Measurements from ENCODE around the gene ZNF428.

The ZNF428 gene

DNA sequence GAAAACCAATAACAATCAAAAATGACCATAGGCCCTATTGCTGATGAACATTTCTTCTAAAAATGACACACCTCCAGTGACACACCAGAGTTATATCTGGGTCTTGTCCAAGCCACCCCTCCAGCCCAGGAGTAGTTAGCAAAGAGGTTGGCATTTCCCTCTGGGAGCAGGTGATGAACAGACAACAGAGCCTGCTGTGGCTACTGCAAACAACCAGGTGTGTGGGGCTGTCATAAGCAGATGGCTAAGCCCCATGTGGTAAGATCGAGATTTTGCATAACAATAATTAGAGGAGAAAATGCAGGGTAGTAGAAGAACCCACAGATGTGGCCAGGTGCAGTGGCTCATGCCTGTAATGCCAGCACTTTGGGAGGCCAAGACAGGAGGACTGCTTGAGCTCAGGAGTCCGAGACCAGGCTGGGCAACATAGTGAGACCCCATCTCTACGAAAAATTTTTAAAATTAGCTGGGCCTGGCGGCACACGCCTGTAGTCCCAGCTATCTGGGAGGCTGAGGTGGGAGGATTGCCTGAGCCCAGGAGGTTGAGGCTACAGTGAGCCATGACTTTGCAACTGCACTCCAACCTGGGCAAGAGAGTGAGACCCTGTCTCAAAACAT is 49.1 kb downstream of the ZNF428 start:
- Histone ChIP-seq H3K27me3 (ENCODE audit: insufficient read depth, poor library complexity, severe bottlenecking) (no peaks in the 10 kb centered on the region), H3K4me3 (replicated peaks; ENCODE audit: insufficient read depth, low read length) (no peak overlapping the region), H3K27ac (replicated peaks) (no peak overlapping the region)
- DNase-seq (ENCODE audit: low read depth in 1 of 2, low spot score in 1 of 2), result peak in 1 of 2 experiments; percentile 5
- TF ChIP-seq POLR2AphosphoS5 (IDR thresholded peaks at IDR 0.05; ENCODE audit: low read depth), result peak; percentile 46; the same call in 1 of the 2 replicates
- TF ChIP-seq, protein P1, sequence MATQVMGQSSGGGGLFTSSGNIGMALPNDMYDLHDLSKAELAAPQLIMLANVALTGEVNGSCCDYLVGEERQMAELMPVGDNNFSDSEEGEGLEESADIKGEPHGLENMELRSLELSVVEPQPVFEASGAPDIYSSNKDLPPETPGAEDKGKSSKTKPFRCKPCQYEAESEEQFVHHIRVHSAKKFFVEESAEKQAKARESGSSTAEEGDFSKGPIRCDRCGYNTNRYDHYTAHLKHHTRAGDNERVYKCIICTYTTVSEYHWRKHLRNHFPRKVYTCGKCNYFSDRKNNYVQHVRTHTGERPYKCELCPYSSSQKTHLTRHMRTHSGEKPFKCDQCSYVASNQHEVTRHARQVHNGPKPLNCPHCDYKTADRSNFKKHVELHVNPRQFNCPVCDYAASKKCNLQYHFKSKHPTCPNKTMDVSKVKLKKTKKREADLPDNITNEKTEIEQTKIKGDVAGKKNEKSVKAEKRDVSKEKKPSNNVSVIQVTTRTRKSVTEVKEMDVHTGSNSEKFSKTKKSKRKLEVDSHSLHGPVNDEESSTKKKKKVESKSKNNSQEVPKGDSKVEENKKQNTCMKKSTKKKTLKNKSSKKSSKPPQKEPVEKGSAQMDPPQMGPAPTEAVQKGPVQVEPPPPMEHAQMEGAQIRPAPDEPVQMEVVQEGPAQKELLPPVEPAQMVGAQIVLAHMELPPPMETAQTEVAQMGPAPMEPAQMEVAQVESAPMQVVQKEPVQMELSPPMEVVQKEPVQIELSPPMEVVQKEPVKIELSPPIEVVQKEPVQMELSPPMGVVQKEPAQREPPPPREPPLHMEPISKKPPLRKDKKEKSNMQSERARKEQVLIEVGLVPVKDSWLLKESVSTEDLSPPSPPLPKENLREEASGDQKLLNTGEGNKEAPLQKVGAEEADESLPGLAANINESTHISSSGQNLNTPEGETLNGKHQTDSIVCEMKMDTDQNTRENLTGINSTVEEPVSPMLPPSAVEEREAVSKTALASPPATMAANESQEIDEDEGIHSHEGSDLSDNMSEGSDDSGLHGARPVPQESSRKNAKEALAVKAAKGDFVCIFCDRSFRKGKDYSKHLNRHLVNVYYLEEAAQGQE (IDR thresholded peaks at IDR 0.05; ENCODE audit: insufficient replicate concordance, low read depth), result no peak
- no peak for TF ChIP-seq SPI1 (IDR thresholded peaks at IDR 0.05; ENCODE audit: borderline replicate concordance, low read depth)

DNA sequence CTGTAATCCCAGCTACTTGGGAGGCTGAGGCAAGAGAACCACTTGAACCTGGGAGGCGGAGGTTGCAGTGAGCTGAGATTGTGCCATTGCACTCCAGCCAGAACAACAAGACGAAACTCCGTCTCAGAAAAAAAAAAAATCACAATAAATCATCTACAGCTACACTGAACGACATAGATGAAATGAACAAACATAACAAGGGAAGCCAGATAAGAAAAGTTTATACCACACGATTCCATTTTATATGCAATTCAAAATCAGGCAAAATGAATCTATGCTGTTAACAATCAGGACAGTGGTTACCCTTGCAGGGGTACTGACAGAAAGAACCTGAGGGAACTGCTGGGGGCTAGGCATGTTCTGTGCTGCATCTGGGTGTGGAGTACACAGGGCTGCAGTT is 49.8 kb downstream of the ZNF428 start:
- DNase-seq (ENCODE audit: low read depth in 1 of 2, low spot score in 1 of 2), result no peak
- Histone ChIP-seq H3K4me3 (replicated peaks; ENCODE audit: insufficient read depth, low read length) (no peak overlapping the region), H3K27me3 (ENCODE audit: insufficient read depth, poor library complexity, severe bottlenecking) (no peaks in the 10 kb centered on the region), H3K27ac (replicated peaks) (no peak overlapping the region)
- TF ChIP-seq SPI1 (IDR thresholded peaks at IDR 0.05; ENCODE audit: borderline replicate concordance, low read depth) (no peak), POLR2AphosphoS5 (IDR thresholded peaks at IDR 0.05; ENCODE audit: low read depth) (no peak), GABPA (IDR thresholded peaks at IDR 0.05; ENCODE audit: low read depth) (no peak)
- TF ChIP-seq, protein P1 (IDR thresholded peaks at IDR 0.05; ENCODE audit: insufficient replicate concordance, low read depth), result no peak
- TF ChIP-seq, protein P2, sequence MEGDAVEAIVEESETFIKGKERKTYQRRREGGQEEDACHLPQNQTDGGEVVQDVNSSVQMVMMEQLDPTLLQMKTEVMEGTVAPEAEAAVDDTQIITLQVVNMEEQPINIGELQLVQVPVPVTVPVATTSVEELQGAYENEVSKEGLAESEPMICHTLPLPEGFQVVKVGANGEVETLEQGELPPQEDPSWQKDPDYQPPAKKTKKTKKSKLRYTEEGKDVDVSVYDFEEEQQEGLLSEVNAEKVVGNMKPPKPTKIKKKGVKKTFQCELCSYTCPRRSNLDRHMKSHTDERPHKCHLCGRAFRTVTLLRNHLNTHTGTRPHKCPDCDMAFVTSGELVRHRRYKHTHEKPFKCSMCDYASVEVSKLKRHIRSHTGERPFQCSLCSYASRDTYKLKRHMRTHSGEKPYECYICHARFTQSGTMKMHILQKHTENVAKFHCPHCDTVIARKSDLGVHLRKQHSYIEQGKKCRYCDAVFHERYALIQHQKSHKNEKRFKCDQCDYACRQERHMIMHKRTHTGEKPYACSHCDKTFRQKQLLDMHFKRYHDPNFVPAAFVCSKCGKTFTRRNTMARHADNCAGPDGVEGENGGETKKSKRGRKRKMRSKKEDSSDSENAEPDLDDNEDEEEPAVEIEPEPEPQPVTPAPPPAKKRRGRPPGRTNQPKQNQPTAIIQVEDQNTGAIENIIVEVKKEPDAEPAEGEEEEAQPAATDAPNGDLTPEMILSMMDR (IDR thresholded peaks at IDR 0.05; ENCODE audit: insufficient read depth, low read length), result no peak

DNA sequence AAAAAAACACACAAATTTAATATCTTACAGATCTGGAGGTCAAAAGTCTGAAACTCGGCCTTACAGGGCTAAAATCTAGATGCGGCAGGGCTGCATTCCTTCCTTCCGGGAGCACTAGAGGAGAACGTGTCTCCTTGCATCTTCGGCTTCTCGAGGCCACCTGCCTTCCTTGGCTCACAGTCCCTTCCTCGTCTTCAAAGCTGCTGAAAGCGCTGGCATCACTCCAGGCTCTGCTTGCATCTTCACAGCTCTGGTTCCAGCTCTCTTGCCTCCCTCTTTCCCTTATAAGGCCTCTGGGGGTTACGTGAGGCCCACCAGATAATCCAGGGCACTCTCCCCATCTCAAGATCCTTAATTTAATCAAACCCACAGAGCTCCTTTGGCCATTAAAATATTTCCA is 54.6 kb downstream of the ZNF428 start:
- H3K27me3 ChIP-seq (ENCODE audit: insufficient read depth, poor library complexity, severe bottlenecking), result no peaks in the 10 kb centered on the region
- no peak overlapping the region for H3K4me3 ChIP-seq (replicated peaks; ENCODE audit: insufficient read depth, low read length)
- TF ChIP-seq, protein P2 (IDR thresholded peaks at IDR 0.05; ENCODE audit: insufficient read depth, low read length), result no peak
- no peak for DNase-seq (ENCODE audit: low read depth in 1 of 2, low spot score in 1 of 2)
- no peak overlapping the region for H3K27ac ChIP-seq (replicated peaks)

DNA sequence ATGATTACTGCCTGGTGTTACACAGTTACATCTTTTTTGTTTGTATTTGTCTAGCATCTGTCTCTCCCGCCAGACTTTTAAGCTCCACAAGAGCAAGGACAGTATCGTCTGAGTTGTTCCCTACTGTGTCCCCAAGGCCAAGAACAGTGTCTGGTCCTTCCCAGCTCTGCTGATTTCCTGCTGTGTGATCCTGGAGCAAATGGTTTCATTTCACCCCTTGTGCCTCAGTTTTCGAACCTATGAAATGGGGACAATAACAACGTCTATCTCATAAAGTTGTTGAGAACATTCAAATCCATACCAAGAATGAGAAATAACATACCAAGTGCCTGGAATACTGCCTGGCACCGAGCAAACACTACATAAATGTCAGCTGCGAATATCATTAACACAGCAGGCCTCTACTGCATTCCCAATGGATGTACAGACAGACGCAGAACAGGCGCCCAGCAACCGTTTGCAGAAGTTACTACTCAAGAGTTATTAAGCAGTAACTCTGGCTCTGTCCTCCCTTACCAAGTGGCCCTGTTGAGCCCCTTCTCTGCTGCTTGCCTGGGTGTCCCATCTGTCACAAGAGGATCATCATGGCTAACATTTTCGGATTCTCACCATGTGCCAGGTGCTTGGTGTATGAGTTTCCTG is 55.5 kb downstream of the ZNF428 start:
- TF ChIP-seq, protein P2 (IDR thresholded peaks at IDR 0.05; ENCODE audit: insufficient read depth, low read length), result no peak
- TF ChIP-seq SPI1 (IDR thresholded peaks at IDR 0.05; ENCODE audit: borderline replicate concordance, low read depth) (no peak), POLR2AphosphoS5 (IDR thresholded peaks at IDR 0.05; ENCODE audit: low read depth) (no peak), GABPA (IDR thresholded peaks at IDR 0.05; ENCODE audit: low read depth) (no peak)
- TF ChIP-seq, protein P1 (IDR thresholded peaks at IDR 0.05; ENCODE audit: insufficient replicate concordance, low read depth), result no peak
- Histone ChIP-seq H3K27ac (replicated peaks) (peak overlapping the region; percentile 81), H3K27me3 (ENCODE audit: insufficient read depth, poor library complexity, severe bottlenecking) (no peaks in the 10 kb centered on the region), H3K4me3 (replicated peaks; ENCODE audit: insufficient read depth, low read length) (no peak overlapping the region)
- DNase-seq (ENCODE audit: low read depth in 1 of 2, low spot score in 1 of 2), result peak in 1 of 2 experiments; percentile 25
